HepG2 (cell line): ENCODE measurements around the gene COPS3.

Experiments
- CCAR2 ChIP-seq: fragments of 200-400 bp; formaldehyde crosslinking; optimal IDR thresholded peaks from 2 replicates; pipeline ENCODE3; 2018; ENCODE audit warnings: low read depth, mild to moderate bottlenecking, low read length, moderate library complexity
- CHD2 ChIP-seq: IDR thresholded peaks from 2 replicates; pipeline ENCODE4 v1.6.1; 2011; ENCODE audit warnings: low read depth, low read length, improper control_type of control experiment
- HOXA3 ChIP-seq: sonication (generic); formaldehyde crosslinking; IDR thresholded peaks from 2 replicates; pipeline ENCODE4 v1.5.0; 2020; ENCODE audit warnings: missing genetic modification reagents
- LCORL ChIP-seq, 2 experiments: fragments of 450-650 bp in 1 of 2; sonication (generic) in 1 of 2; formaldehyde crosslinking in 1 of 2; IDR thresholded peaks; 2 replicates each; pipeline versions ENCODE4 v1.5.0 to v1.6.1; 2017 to 2020; ENCODE audit warnings: antibody characterized with exemption in 1 of 2, missing genetic modification reagents in 1 of 2
- NR2F6 ChIP-seq, 2 experiments: IDR thresholded peaks; 2 replicates each; pipeline ENCODE4 v1.6.1; 2016; ENCODE audit warnings: antibody characterized with exemption in 1 of 2, mild to moderate bottlenecking in 1 of 2
- SRF ChIP-seq: IDR thresholded peaks from 2 replicates; pipeline ENCODE4 v1.6.1; 2011; ENCODE audit warnings: mild to moderate bottlenecking, low read depth, low read length, moderate library complexity
- TAF15 ChIP-seq: fragments of 200-400 bp; formaldehyde crosslinking; IDR thresholded peaks from one replicate; pipeline ENCODE4 v1.6.1; 2018; ENCODE audit warnings: mild to moderate bottlenecking, low read depth, low read length; ENCODE audit not compliant: poor library complexity, severe bottlenecking
- ZMAT3 ChIP-seq: sonication (generic); formaldehyde crosslinking; conservative IDR thresholded peaks from 2 replicates; pipeline ENCODE4 v1.7.0; 2021; ENCODE audit warnings: missing genetic modification reagents
- ZNF569 ChIP-seq: sonication (generic); formaldehyde crosslinking; IDR thresholded peaks from 2 replicates; pipeline ENCODE4 v1.5.0; 2020; ENCODE audit warnings: mild to moderate bottlenecking, missing genetic modification reagents, moderate library complexity, borderline replicate concordance
- ZNF781 ChIP-seq: sonication (generic); formaldehyde crosslinking; IDR thresholded peaks from 2 replicates; pipeline ENCODE4 v1.5.1; 2020; ENCODE audit warnings: borderline replicate concordance, mild to moderate bottlenecking, missing genetic modification reagents; ENCODE audit errors: not compliant biosample characterization
- TF ChIP-seq, protein P1 (sequence below): sonication (generic); formaldehyde crosslinking; IDR thresholded peaks from 2 replicates; pipeline ENCODE4 v1.5.0; 2020; ENCODE audit warnings: mild to moderate bottlenecking, missing genetic modification reagents, moderate library complexity
- TF ChIP-seq, protein P2 (sequence below): fragments of 450-650 bp; IDR thresholded peaks from 2 replicates; pipeline ENCODE4 v1.6.1; 2016
- TF ChIP-seq, protein P3 (sequence below): sonication (generic); formaldehyde crosslinking; IDR thresholded peaks from 2 replicates; pipeline ENCODE4 v1.5.1; 2020; ENCODE audit warnings: missing genetic modification reagents, mild to moderate bottlenecking, borderline replicate concordance

DNA sequence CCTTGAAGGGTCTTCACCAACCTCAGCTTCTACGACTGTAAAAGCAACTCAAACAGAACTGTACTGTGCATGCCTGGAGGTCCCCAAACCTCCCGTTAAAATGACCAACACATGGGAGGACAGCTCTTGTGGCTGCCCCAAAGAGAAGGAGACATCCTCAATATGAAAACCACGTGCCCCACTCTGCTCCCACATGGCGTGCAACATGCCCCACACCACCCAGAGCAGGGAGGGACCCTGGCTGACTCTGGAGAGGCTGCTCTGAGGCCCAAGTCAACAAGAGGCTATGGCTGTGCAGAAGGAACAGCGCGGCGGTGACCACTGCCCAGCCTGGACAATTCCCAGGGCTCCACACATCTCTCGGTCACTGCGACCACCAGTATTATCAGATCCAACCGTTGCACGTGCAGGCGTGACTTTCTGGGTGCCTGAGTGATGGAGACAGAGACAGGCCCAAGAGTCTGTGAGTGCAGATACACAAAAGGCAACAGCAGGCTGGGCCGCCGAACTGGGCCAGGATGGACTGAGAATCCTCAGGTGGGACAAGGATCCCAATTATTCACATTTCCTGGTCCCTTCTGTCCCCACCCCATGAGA, 76.3 kb downstream of the COPS3 start:
- TF ChIP-seq ZNF569 (no peak), HOXA3 (no peak), NR2F6 (IDR thresholded peaks at IDR 0.05) (no peak), NR2F6 (CRISPR knock-in tag; IDR thresholded peaks at IDR 0.05) (no peak), CCAR2 (no peak), CHD2 (no peak), LCORL (IDR thresholded peaks at IDR 0.05) (no peak), LCORL (CRISPR knock-in tag; IDR thresholded peaks at IDR 0.05) (0 out of 2 replicates have a peak, but pooled peaks have one; percentile 14), SRF (no peak), ZNF781 (CRISPR knock-in tag) (no peak), TAF15 (no peak), ZMAT3 (no peak)
- TF ChIP-seq, protein P1, sequence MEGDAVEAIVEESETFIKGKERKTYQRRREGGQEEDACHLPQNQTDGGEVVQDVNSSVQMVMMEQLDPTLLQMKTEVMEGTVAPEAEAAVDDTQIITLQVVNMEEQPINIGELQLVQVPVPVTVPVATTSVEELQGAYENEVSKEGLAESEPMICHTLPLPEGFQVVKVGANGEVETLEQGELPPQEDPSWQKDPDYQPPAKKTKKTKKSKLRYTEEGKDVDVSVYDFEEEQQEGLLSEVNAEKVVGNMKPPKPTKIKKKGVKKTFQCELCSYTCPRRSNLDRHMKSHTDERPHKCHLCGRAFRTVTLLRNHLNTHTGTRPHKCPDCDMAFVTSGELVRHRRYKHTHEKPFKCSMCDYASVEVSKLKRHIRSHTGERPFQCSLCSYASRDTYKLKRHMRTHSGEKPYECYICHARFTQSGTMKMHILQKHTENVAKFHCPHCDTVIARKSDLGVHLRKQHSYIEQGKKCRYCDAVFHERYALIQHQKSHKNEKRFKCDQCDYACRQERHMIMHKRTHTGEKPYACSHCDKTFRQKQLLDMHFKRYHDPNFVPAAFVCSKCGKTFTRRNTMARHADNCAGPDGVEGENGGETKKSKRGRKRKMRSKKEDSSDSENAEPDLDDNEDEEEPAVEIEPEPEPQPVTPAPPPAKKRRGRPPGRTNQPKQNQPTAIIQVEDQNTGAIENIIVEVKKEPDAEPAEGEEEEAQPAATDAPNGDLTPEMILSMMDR (CRISPR knock-in tag) = no peak
- TF ChIP-seq, protein P2, sequence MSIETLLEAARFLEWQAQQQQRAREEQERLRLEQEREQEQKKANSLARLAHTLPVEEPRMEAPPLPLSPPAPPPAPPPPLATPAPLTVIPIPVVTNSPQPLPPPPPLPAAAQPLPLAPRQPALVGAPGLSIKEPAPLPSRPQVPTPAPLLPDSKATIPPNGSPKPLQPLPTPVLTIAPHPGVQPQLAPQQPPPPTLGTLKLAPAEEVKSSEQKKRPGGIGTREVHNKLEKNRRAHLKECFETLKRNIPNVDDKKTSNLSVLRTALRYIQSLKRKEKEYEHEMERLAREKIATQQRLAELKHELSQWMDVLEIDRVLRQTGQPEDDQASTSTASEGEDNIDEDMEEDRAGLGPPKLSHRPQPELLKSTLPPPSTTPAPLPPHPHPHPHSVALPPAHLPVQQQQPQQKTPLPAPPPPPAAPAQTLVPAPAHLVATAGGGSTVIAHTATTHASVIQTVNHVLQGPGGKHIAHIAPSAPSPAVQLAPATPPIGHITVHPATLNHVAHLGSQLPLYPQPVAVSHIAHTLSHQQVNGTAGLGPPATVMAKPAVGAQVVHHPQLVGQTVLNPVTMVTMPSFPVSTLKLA = peak; percentile 88
- TF ChIP-seq, protein P3, sequence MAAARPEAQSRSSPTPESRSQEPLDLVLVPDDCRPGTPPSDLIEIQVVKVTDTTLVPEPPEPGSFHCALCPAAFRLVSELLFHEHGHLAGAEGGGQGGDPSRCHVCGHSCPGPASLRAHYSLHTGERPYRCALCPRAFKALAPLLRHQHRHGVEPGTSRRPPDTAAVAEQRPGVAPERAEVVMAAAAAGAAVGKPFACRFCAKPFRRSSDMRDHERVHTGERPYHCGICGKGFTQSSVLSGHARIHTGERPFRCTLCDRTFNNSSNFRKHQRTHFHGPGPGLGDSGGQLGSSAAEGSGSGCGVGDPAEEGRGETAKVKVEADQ (CRISPR knock-in tag) = no peak
